NB4 (cell line): ENCODE results near the gene PDE4B.

Experiments used
- MAX ChIP-seq: IDR thresholded peaks from 2 replicates; pipeline ENCODE4 v1.6.1; 2011; ENCODE audit warnings: low read depth, low read length
- MYC ChIP-seq: IDR thresholded peaks from 2 replicates; pipeline ENCODE4 v1.6.1; 2011; ENCODE audit warnings: low read depth, low read length
- POLR2A ChIP-seq: IDR thresholded peaks from 2 replicates; pipeline ENCODE4 v1.6.1; 2011; ENCODE audit warnings: mild to moderate bottlenecking; ENCODE audit not compliant: insufficient read length; ENCODE audit errors: extremely low read depth
- TF ChIP-seq, protein P1 (sequence below): IDR thresholded peaks from one replicate; pipeline ENCODE4 v1.5.1; 2012; ENCODE audit warnings: low read depth, low read length

GRCh38 chr1:66416295-66416694 is 623.6 kb downstream of the PDE4B start:
- TF ChIP-seq MYC (no peak), MAX (no peak), POLR2A (no peak)
- TF ChIP-seq, protein P1, sequence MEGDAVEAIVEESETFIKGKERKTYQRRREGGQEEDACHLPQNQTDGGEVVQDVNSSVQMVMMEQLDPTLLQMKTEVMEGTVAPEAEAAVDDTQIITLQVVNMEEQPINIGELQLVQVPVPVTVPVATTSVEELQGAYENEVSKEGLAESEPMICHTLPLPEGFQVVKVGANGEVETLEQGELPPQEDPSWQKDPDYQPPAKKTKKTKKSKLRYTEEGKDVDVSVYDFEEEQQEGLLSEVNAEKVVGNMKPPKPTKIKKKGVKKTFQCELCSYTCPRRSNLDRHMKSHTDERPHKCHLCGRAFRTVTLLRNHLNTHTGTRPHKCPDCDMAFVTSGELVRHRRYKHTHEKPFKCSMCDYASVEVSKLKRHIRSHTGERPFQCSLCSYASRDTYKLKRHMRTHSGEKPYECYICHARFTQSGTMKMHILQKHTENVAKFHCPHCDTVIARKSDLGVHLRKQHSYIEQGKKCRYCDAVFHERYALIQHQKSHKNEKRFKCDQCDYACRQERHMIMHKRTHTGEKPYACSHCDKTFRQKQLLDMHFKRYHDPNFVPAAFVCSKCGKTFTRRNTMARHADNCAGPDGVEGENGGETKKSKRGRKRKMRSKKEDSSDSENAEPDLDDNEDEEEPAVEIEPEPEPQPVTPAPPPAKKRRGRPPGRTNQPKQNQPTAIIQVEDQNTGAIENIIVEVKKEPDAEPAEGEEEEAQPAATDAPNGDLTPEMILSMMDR, result no peak
